NCI-H526 treated with DMSO at 0.1 percent for 48 hours (cell line): ENCODE measurements around the gene TAS1R2.
"Not testable (repeated sequence)": the region's sequence is repeated elsewhere in the genome, so short reads cannot be mapped to it uniquely, and the experiment has no call there.

Experiments
- DNase-seq: peaks from one replicate; lab custom pipeline; 2025; lab: John Stamatoyannopoulos, UW

The TAS1R2 gene

DNA sequence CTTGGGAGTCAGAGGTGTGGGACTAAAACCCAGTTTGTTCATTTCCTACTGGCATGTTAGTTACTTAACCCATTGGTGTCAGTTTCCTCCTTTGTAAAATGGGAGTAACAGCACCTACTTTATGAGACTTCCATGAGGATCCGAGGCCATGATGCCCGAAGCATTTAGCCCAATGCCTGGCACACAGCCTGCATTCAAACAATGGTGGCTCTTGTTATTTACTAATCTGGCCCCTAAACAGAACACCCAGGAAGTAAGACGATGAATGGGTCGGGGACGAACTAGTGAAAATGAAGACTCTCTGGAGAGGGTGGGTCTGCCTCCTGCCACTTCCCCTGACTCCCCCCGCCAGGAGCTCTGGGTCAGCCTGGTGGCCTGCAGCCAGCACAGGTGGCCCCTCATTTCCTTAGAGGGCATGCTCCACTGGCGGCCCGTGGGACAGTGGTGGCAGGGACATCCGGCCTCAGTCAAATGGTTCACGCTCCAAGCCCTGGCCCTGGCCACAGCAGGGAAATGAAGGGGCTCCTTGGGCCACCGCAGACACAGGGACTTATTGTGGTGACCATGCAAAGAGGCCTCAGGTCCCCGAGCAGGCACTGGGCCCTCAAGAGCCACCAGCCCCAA lies 9.5 kb upstream of the TAS1R2 start:
- DNase-seq = no peak

DNA sequence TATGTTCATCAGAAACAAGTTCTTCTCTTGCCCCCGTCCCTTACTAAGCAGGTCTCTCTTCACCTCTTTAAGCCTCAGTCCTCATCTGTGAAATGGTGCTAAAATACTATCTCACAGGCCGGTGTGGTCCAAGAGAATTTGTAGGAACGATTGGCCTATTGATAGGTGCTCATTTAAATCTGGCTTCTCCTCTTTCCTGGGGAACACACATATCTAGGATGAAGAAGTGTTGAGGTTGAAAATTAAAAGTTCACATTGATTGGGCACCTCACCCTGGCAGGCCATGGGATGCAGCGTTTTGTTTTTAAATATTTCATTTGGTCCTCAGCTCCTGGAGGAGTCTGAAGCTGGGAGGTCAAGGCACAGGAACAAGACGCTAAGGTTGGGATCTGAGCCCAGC lies 8.9 kb upstream of the TAS1R2 start:
- no peak for DNase-seq

DNA sequence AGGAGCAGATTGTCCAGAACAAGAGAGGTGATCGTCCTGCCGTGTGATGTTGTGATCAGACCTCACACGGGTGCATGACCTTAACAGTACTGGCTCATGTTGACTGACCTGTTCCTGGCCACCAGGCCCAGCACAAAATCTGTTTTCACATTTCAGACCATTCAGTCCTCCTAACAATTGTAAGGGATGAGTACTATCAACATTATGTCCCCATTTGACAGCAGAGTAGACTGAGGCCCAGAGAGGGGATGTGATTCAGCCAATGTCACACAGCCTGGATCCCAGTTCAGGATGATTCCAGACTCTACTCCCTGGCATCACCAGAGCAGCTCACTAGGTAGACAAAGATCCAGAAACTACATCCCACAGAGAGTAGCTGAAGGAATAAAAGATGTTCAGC lies 7.4 kb upstream of the TAS1R2 start:
- no peak for DNase-seq

DNA sequence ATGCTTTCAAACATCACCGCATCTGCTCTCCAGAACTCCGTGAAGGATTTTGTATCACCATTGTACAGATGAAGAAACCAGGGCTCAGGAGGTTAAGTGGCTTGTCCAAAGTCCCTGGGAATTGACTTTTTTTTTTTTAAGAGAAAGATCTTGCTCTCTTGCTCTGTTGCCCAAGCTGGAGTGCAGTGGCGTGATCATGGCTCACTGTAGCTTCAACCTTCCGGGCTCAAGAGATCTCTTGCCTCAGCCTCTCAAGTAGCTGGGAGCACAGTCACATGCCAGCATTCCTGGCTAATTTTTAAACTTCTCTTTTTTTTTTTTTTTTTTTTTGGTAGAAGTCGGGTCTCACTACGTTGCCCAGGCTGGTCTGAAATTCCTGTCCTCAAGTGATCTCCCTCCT lies 6.9 kb upstream of the TAS1R2 start:
- DNase-seq = no peak

DNA sequence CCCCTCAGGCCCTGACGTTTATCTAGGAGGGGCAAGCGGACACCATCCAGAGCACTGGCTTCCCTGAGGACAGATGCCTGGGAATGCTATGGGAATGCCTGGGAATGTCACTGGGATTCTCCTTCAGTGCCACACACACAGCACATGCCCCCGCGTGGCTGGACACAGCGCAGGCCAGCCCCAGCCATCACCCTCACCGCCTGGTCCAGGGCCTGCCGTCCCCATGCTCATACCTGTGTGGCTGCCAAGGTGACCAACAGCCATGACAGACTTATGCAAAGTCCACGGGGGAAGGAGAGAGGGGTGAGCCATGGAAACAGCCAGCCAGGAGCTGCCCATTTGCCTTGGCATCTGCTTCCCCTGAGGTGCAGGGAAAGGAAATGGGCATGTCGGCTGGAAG lies 5.7 kb upstream of the TAS1R2 start:
- DNase-seq = no peak

DNA sequence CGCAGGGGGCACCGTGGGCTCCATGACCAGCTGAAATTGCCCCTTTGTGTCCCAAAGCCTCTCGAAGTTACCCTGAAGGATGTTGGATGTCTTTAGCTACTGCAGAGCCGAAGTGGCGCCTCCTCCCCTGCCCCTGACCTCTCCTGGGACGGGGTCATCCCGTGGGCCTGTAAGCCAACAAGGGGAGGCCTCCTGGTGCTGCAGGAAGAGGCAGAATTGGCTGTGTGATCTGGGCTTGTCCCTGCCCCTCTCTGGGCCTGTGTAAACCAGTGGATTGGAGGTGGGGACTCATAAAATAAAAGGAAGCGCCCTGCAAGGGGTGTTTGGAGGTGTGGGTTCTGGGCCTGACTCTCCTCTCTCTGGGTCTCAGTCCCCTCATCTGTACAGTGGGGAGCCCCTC lies 2.1 kb upstream of the TAS1R2 start:
- no peak for DNase-seq

DNA sequence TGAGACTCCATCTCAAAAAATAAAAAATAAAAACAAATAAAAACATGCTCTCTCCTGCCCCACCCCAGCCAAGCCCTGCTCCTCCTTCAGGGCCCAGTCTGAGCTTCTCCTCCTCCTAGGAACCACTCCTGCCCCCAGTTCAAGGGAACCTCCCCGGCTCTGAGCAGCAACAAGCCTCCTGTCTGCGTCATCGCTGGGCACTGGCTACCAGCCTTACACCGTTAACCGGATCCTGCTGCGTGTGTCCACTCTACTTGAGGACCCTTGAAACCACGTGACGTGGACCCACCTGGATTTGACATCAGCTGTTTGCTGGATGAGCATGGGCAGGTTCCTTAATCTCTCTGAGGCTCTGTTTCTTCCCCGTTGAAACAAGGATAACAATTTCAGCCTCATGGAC lies 1.6 kb upstream of the TAS1R2 start:
- no peak for DNase-seq

DNA sequence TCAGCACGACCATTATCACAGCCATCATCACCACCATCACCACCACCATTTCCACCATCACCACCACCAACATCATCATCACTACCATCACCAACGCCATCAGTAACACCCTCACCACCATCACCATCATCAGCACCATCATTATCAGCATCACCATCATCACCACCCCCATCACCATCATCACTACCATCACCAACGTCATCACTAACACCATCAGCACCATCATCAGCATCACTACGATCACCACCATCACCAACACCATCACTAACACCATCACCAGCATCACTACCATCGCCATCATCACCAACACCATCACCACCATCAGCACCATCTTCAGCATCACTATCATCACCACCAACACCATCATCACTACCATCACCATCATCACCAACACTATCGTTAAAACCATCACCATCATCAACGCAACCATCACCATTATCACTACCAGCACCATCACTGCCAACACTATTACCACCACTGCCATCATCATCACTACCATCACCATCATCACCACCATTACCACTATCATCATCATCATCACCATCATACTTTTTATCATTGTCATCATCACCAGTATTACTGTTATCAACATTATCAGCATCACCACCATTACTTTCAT lies 1.3 kb downstream of the TAS1R2 start:
- no peak for DNase-seq

DNA sequence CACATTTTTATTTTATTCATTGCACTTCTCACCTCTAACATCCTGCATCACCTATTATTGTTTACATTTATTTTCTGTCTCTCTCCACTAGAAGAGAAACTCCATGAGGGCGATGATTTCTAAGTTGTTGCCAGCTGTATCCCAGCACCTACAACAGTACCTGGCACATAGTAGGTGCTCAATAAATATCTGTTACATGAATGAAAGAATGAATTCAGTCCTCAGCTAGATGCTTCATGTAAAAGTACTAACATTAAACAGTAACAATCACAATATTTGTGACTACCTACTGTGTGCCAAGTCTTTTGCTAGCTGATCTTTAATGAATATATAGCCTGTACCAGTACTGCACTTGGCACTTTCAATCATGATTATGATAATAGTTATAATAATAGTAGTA lies 3.0 kb downstream of the TAS1R2 start:
- no peak for DNase-seq

DNA sequence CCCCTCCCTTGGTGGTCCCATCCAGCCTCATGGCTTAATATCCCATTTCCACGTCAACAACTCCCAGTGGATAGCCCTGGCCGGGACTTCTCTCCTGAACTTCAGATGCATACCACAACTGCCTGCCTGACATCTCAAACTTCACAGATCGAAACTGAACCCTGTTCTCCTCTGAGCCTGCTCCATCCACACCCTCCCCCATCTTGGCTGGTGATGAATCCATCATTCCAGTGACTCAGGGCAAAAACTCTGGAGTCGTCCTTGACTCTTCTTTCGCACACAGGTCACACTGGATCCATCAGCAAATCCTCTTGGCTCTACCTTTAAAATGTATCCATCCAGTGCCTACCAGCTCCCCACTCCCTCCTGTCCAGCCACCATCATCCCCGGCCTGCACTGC lies 3.9 kb downstream of the TAS1R2 start:
- DNase-seq = no peak

DNA sequence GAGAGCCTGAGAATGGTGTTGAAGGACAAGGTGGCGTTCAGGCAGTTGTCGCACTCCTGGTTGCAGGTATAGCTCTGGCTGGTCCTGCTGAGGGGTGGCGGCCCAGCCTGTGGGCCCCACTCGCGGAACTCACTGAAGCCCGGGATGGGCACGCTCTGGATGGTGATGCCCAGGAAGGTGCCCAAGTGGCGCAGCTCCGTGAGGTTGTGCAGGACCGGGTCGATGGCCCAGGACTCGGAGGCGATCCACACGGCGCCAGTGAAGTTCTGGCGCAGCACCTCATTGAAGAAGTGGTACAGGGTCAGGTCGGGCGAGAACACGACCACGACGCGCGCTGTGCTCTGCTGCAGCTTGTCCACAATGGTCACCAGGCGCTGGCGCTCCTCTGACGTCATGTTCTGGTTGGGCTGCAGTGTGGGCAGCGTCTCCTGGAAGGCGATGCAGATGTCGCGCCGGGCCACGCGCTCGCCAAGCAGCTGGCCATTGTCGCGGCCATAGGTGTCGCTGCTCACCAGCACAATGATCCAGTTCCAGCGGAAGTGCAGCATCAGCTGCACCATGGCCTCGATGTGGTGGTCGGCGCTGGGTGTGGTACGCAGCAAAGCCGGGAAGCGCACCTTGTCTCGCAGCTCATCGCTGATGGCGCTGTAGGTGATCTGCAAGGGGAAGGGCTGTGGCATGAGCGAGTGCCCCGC lies 5.0 kb downstream of the TAS1R2 start:
- no peak for DNase-seq

DNA sequence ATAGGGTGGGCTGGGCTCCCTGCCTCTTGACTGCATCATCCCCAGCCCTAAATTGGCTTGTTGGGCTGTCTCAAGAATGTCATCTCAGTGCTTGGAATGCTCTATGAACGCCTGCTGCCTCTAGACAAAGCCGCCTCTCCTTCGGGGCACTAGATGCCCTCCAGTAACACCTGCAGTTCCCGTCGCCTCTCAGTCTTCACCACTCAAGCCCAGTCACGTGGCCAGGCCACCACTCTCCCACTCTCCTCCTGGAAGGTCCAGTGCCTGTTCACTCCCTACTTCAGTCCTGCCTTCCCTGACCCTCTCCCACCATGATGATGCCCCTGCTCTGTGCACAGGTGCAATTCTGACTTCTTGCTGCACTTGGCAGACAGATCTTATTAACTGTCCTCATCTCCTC lies 7.0 kb downstream of the TAS1R2 start:
- DNase-seq = no peak

DNA sequence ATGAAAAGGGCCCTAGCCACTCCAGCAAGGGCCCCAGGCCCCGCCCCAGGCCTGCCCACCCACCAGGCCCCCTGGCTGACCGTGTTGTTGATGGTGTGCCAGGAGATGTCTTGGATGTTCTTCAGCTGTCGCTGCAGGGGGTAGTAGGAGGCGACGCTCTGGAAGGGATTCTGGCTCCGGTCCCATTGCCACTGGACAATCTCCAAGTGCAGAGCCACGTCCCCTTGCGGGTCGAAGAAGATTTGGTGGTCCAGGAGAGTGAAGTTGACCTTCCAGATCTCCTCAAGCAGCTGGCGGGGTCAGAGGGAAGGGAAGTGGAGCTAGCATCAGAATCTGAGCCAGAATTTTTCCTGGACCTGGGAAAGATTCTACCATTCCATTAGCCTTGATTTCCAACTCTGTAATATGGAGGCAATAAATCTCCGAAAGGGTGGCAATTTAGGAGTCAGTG lies 10.2 kb downstream of the TAS1R2 start:
- DNase-seq = no peak

DNA sequence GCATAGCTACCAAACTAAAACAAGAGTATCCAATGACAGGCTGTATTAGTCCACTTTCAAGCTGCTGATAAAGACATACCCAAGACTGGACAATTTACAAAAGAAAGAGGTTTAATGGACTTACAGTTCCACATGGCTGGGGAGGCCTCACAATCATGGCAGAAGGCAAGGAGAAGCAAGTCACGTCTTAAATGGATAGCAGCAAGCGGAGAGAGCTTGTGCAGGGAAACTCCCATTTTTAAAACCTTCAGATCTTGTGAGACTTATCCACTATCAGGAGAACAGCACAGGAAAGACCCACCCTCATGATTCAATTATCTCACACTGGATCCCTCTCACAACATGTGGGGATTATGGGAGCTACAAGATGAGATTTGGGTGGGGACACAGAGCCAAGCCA lies 11.7 kb downstream of the TAS1R2 start:
- not testable (repeated sequence) for DNase-seq

DNA sequence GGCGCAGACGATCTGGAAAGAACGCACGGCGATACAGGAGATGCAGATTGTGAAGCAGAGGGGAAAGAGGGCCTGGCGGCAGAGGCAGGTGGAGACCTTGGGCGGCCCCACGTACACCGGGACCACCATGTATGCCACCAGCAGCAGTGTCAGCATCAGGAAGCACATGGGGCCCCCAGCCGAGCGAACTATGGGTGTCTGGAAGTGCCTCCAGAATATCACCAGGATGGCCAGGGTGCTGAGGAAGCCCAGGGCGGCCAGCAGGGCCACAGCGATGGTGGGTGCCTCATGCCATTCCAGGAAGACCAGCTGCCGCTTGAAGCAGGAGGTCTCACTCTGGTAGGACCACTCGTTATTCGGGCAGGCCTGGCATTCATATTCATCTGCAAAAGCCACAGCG lies 19.3 kb downstream of the TAS1R2 start:
- no peak for DNase-seq

DNA sequence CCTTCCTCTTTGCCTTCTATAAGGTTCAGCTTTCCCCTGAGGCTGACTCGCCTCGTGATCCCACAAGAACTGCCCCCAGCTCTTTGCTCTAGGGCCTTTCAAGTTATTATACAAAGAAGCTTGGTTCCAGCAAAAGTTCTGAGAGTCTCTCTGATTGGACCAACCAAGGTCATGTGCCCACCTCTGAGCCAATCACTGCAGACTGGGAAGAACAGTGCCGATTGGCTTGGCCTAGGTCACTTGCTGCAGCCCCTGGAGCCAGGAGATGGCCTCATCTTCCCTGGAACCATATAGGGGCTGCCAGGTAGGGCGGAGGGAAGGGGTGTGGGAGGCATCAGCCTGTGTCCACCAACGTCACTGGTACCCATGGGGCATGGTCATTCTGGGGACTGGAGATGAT lies 22.8 kb downstream of the TAS1R2 start:
- no peak for DNase-seq

DNA sequence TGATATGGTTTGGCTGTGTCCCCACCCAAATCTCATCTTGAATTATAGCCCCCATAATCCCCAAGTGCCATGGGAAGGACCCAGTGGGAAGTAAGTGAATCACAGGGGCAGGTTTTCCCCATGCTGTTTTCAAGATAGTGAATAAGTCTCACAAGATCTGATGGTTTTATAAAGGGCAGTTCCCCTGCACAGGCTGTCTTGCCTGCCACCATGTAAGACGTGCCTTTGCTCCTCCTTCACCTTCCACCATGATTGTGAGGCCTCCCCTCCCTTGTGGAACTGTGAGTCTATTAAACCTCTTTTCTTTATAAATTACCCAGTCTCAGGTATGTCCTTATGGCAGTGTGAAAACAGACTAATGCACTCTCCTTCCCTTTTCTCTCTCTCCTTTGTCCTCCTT lies 27.1 kb downstream of the TAS1R2 start:
- not testable (repeated sequence) for DNase-seq

DNA sequence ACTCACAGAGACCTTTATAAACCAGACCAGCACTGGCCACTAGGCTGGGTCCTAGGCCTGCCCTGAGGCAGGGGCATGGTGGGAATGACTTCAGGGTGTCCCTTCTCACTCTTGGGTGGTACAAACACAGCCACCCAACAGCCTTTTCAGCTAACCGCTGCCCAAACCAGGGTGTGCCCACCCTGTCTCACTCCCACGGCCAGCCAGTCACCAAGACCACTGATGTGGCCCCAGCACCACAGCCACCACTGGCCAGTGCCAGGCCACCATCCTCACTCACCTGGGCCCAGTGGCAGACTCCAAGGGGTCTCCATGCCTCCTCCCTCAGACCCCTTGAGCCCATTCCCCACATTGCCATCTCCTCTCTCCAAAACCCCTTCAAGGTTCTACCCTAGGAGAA lies 27.8 kb downstream of the TAS1R2 start:
- DNase-seq = no peak

DNA sequence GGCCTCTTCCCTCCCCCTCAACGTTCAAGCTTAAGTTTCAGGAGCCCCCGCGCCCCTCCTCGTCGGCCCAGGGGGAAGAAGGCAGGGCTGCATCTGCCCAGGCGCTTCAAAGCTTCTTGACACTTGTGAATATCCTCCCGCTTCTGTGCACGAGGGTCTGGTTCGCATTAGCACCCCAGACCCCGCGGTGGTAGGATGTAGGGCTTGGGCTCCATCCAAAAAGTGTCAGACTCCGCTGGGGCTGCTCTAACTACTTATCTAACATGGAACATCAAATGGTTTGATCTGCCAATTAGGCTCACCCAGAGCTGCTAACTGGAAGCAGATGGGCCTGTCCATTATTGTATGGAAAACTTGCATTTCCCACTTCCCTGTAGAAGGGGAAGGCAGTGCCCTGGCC lies 28.9 kb downstream of the TAS1R2 start:
- DNase-seq = no peak

DNA sequence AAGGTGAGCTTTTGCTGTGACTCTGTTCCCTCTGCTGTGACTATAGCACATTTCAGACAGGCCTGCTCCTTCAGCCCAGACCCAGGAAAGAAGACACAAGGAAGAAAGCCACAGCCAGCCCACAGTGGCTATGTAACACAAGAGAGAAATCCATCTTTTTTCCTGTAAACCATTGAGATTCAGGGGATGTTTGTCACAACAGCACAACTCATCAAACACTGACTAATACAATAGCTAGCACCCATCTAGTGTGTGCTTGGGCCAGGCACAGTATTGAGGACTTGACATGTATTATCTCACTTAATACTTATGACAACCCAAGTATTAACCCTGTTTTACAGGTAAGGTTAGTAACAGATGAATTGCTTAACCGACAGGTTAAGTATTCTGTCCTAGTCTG lies 29.8 kb downstream of the TAS1R2 start:
- DNase-seq = no peak

DNA sequence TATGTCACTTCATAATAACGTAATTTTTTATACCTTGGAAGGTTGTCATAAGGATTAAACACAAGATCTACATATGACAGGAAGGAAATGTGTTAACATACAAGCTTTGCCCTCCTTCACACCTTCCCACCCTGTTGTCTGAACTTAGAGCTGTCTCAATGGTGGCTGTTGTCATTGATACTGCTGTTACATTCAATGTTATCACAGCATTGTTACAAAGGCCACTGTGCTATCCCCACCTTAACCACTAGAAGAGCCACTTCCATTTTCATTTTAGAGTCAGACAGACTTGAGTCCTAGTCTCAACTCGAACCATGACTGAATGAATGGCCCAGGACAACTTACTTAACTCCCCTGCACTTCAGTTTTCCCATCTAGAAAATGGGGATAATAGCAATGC lies 31.2 kb downstream of the TAS1R2 start:
- no peak for DNase-seq

DNA sequence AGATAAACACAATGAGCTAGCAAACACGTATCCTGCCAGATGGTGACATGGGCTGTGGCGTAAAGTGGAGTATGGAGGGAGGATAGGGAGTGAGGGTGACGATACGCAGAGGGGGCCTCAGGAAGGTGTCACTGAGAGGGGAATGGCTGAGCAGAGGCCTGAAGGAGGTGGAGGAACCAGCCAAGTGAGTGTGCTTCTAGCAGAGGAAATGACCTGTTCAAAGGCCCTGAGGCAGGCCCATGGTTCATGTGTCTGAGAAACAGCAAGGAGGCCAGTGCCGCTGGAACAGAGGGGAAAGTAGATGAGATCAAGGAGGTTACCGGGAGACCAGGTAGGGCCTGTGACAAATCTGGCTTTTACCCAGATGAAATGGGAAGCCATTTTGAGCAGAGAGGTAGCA lies 36.0 kb downstream of the TAS1R2 start:
- no peak for DNase-seq

DNA sequence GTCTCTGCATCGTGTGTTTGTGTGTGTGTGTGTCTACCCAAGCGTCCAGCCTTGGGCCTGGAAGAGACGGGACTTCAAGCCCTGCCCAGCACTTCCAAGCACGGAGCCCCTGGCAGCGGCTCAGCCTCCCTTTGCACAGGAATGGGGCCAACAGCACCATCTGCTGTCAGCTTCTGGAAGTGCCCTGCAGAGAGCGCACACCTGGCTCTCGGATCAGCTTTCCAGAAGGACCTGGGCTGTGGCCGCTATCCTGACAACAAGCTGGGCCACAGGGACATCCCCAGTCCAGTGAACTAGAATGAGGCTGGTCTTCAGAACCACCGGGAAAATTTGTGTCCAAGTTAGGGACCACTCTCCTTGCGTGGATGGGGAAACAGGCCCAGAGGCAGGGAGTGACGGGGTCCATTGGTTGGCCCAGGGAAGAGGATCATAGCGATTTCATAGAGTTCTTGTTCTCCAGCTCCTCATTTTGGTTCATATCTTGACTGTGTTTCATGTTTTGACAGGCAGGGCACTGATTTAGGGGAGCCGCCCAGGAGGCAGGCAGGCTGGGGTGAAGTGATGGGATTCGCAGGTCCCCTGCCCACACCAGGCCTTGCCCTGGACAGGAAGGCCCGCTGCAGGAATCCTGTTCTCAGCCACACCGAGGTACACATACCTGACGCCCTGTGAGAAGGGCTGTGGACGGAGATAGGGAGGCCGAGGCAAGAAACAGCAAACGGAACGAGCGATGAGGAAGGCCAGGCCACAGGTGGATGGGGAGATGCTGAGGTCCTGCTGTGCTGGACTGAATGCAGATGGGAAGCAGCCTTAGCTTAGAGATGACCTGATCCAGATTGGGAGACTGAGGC lies 38.4 kb downstream of the TAS1R2 start:
- peak; percentile 2 for DNase-seq
